Thoracic aorta (tissue), 2 donors: ENCODE data around the gene TMEM95. TPM values are rescaled to one million over a fixed set of nuclear protein-coding genes. Genes with fewer than 3 reads are reported as not detected.

Source experiments
- ATAC-seq: fragments of 150-250 bp; one replicate; pipeline ENCODE4 v1.8.0; 2017; ENCODE audit warnings: low read depth; ENCODE audit not compliant: insufficient number of reproducible peaks, low FRiP score
- DNase-seq: peaks from one replicate; pipeline ENCODE4 v3.0.0-alpha.2; 2020; ENCODE audit warnings: low spot score
- H3K27ac ChIP-seq, 2 donors: fragments of 200-600 bp; sonication (generic); 1 replicate in 1 of 2; 2 replicates in 1 of 2; pipeline ENCODE4 v1.5.1; 2016; ENCODE audit warnings: mild to moderate bottlenecking in 2 of 2, moderate library complexity in 2 of 2
- H3K27me3 ChIP-seq: fragments of 200-600 bp; sonication (generic); replicated peaks from 2 replicates; pipeline ENCODE4 v1.6.0; 2016; ENCODE audit warnings: mild to moderate bottlenecking; ENCODE audit not compliant: insufficient read depth
- H3K36me3 ChIP-seq: fragments of 200-600 bp; sonication (generic); one replicate; pipeline ENCODE4 v1.5.1; 2016
- H3K4me1 ChIP-seq, 2 donors: fragments of 200-600 bp; sonication (generic); 1 replicate in 1 of 2; 2 replicates in 1 of 2; pipeline versions ENCODE4 v1.5.1 to v1.6.0; 2016; ENCODE audit warnings: low read depth in 2 of 2, mild to moderate bottlenecking in 1 of 2; ENCODE audit not compliant: control insufficient read depth in 1 of 2
- H3K4me3 ChIP-seq: fragments of 200-600 bp; sonication (generic); 2 replicates; pipeline ENCODE4 v1.5.1; 2016; ENCODE audit warnings: mild to moderate bottlenecking
- H3K9me3 ChIP-seq: fragments of 200-600 bp; sonication (generic); 2 replicates; pipeline ENCODE4 v1.5.1; 2016
- total RNA-seq, 2 donors: library from RNA; depleted of rRNA; stranded (reverse); fragments of >200 nt; gene quantifications; one replicate each; pipeline versions ENCODE4 v1.1.0 to v1.2.3, GENCODE V29; 2016
- TF ChIP-seq, protein P1 (sequence below): fragments of 200-600 bp; sonication (generic); IDR thresholded peaks from one replicate; pipeline ENCODE4 v1.5.1; 2019; ENCODE audit warnings: antibody characterized with exemption

The TMEM95 gene
- total RNA-seq, 2 donors from 2014 or later = not detected

DNA sequence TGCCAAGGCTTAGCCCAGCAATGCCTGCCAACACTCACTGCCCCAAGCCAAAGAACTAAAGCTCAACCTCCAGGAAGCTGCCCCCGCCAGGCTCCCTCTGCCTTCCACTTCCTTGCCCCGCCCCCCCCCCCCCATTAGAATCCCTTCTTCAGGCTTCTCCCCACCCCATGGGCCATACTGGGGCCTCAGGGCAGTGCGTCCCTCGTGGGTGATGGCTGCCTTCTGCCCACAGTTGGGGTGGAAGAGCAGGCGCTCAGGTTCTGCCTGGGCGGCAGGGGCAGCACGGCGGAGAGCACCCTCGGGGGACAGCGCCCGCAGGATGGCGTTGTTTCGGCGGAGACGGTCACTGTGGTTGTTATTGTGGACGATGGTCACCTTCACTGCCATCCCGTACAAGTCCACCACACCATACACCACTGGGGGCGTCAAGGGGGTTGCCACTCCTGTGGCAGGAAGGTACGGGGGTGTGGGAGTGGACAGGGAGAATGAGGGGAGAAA, 29.9 kb upstream of the TMEM95 start:
- Histone ChIP-seq H3K36me3 (peaks cover 49% of the 10 kb centered on the region), H3K27me3 (no peaks in the 10 kb centered on the region), H3K27ac (no peak overlapping the region), H3K4me1 (peaks cover 0 to 12% of the 10 kb centered on the region in 2 donors), H3K4me3 (no peak overlapping the region), H3K9me3 (no peaks in the 10 kb centered on the region)
- ATAC-seq (no peak), DNase-seq (no peak)
- TF ChIP-seq, protein P1, sequence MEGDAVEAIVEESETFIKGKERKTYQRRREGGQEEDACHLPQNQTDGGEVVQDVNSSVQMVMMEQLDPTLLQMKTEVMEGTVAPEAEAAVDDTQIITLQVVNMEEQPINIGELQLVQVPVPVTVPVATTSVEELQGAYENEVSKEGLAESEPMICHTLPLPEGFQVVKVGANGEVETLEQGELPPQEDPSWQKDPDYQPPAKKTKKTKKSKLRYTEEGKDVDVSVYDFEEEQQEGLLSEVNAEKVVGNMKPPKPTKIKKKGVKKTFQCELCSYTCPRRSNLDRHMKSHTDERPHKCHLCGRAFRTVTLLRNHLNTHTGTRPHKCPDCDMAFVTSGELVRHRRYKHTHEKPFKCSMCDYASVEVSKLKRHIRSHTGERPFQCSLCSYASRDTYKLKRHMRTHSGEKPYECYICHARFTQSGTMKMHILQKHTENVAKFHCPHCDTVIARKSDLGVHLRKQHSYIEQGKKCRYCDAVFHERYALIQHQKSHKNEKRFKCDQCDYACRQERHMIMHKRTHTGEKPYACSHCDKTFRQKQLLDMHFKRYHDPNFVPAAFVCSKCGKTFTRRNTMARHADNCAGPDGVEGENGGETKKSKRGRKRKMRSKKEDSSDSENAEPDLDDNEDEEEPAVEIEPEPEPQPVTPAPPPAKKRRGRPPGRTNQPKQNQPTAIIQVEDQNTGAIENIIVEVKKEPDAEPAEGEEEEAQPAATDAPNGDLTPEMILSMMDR = no peak

DNA sequence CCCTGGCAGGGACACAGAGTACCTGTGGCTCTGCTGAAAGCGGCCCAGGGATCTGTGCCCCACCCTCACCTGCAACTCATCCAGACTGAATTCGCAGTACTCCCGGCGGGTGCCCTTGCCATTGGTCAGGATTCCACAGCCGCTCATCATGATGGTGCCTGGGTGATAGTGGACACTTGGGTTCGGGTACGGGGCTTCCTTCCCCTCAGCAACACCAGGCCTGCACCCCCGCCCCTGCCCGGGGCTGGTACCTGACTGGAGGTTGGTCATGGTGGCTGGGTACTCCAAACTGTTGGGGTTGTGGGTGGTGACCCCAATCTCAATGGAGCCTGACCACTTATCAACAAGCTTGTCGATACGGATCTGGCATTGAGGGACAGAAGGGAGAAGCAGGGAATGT, 28.8 kb upstream of the TMEM95 start:
- Histone ChIP-seq H3K36me3 (peaks cover 38% of the 10 kb centered on the region), H3K27ac (no peak overlapping the region), H3K4me1 (peaks cover 3 to 17% of the 10 kb centered on the region in 2 donors), H3K4me3 (no peak overlapping the region), H3K27me3 (no peaks in the 10 kb centered on the region), H3K9me3 (no peaks in the 10 kb centered on the region)
- DNase-seq = no peak
- TF ChIP-seq, protein P1 = no peak
- ATAC-seq = no peak

DNA sequence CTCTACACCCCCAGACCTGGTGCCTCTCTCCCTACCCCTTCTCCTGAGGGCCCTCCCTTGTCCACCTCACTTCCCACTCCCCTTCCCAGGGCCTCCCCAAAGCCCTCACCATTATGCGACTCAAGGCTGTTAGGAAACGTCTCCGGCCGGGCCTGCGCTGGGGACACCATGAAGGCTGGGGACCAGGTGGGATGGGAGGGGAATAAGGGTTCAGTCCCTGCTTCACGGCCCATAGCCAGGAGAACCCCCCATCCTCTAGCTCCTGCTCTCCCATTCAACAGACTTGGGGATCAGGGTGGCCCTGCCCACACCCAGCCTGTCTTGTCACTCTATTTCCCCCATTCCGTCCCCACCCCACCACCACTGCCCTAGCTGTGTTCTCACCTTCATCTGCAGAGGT, 27.9 kb upstream of the TMEM95 start:
- TF ChIP-seq, protein P1 = no peak
- ATAC-seq (no peak), DNase-seq (no peak)
- Histone ChIP-seq H3K27ac (no peak overlapping the region), H3K4me1 (peaks cover 3 to 17% of the 10 kb centered on the region in 2 donors), H3K27me3 (no peaks in the 10 kb centered on the region), H3K4me3 (no peak overlapping the region), H3K36me3 (peaks cover 29% of the 10 kb centered on the region), H3K9me3 (no peaks in the 10 kb centered on the region)

DNA sequence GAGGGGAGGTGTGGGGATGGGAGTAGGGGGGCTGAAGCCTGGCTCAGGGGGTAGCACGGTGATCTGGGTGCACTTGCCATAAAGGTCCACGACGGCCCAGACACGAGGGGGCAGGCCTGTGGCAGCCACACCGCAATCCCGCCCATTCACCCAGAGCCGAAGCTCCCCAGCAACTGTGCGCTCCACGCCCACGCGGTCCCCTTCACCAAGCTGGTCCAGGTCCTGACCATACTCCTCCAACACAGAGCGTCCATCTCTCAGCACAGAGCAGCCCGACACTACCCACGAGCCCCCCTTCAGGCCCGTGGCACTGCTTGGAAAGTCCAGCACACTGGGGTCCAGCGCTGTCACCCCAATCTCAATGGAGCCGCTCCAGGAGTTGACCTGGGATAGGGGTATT, 27.5 kb upstream of the TMEM95 start:
- ATAC-seq = no peak
- no peak for DNase-seq
- Histone ChIP-seq H3K4me3 (no peak overlapping the region), H3K9me3 (no peaks in the 10 kb centered on the region), H3K27me3 (no peaks in the 10 kb centered on the region), H3K36me3 (peaks cover 25% of the 10 kb centered on the region), H3K4me1 (peaks cover 3 to 17% of the 10 kb centered on the region in 2 donors), H3K27ac (no peak overlapping the region)
- TF ChIP-seq, protein P1 = no peak

DNA sequence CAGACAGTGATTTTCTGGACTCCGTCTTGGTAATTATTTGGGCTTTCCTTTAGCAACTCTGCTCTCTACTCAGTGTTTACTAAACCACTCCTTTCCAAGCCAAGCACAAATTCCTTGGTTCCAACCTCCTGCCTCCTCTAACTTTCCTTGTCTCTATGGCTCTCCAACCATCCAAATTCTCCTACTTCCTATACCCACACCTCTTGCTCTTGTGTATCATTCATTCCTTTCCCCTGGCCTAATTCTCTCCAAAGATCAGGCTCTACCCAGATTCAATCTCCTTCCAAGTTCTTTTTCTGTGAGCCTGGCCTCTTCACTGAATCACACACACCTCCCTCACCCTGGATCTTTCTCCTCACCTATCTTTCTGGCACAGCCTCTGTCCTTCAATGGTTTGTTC, 26.9 kb upstream of the TMEM95 start:
- Histone ChIP-seq H3K27ac (peak overlapping the region in 1 of 2 donors; percentile 98), H3K4me3 (no peak overlapping the region), H3K27me3 (no peaks in the 10 kb centered on the region), H3K4me1 (peaks cover 3 to 17% of the 10 kb centered on the region in 2 donors), H3K9me3 (no peaks in the 10 kb centered on the region), H3K36me3 (peaks cover 20% of the 10 kb centered on the region)
- no peak for ATAC-seq
- TF ChIP-seq, protein P1 = no peak
- no peak for DNase-seq
